Endothelial cell of umbilical vein (primary cell): ENCODE measurements around the gene ANKRD28. TPM values are rescaled to one million over a fixed set of nuclear protein-coding genes. Genes with fewer than 3 reads are reported as not detected.

Experiments used
- BruUV-seq: library from RNA; stranded (reverse); fragments of 400-500 nt; replicated peaks from 2 replicates; lab custom pipeline; 2021; lab: Mats Ljungman, UMichigan
- CTCF ChIA-PET: fragments of 300-600, 350-600 bp; sonication (Branson Sonifier 250); formaldehyde crosslinking; loops from one replicate; lab custom pipeline; 2021; ENCODE audit warnings: antibody characterized with exemption, inconsistent platforms; lab: Charles Lee
- POLR2A ChIA-PET: fragments of 300-600, 350-600 bp; sonication (Branson Sonifier 250); formaldehyde crosslinking; loops from one replicate; lab custom pipeline; 2021; ENCODE audit warnings: antibody characterized with exemption, inconsistent platforms; lab: Charles Lee
- DNase-seq: peaks from one replicate; pipeline ENCODE4 v3.0.0-alpha.2; 2011; ENCODE audit warnings: low read depth, low spot score
- FAIRE-seq: peaks from 2 replicates; lab custom pipeline; 2011; peaks lifted over from hg19 to GRCh38; lab: Jason Lieb, UNC
- H2AFZ ChIP-seq: 2 replicates; pipeline ENCODE4 v1.6.0; 2012; ENCODE audit warnings: low read depth, low read length, control low read depth, inconsistent platforms
- H3K27ac ChIP-seq: 2 replicates; pipeline ENCODE4 v1.5.1; 2011; ENCODE audit warnings: low read depth, mild to moderate bottlenecking, control low read depth, low read length, moderate library complexity; ENCODE audit not compliant: insufficient read depth
- H3K27me3 ChIP-seq, 2 experiments: 2 replicates each; pipeline versions ENCODE4 v1.6.0 to v1.6.1; 2011; ENCODE audit warnings: low read length in 2 of 2, mixed read lengths in 1 of 2; ENCODE audit not compliant: control insufficient read depth in 2 of 2, insufficient read depth in 2 of 2
- H3K36me3 ChIP-seq, 2 experiments: 2 replicates in 1 of 2; 3 replicates in 1 of 2; pipeline ENCODE4 v1.5.1; 2011; ENCODE audit warnings: low read length in 2 of 2, mild to moderate bottlenecking in 1 of 2, moderate library complexity in 1 of 2; ENCODE audit not compliant: control insufficient read depth in 2 of 2, insufficient read depth in 2 of 2; ENCODE audit errors: extremely low read depth in 1 of 2
- H3K4me1 ChIP-seq: 3 replicates; pipeline ENCODE4 v1.5.1; 2011; ENCODE audit warnings: mild to moderate bottlenecking, low read length; ENCODE audit not compliant: control insufficient read depth, insufficient read depth; ENCODE audit errors: extremely low read depth
- H3K4me2 ChIP-seq: 2 replicates; pipeline ENCODE4 v1.6.1; 2011; ENCODE audit warnings: low read length, control low read depth, mixed read lengths; ENCODE audit not compliant: insufficient read depth
- H3K4me3 ChIP-seq, 3 experiments: fragments of 200-600 bp in 1 of 3; sonication (generic), shearing (Covaris generic) in 1 of 3; replicated peaks in 1 of 3; 2 replicates each; pipeline ENCODE4 v1.5.1; 2011 to 2016; ENCODE audit warnings: control low read depth in 3 of 3, low read length in 3 of 3, mild to moderate bottlenecking in 2 of 3, inconsistent platforms in 1 of 3, low read depth in 1 of 3, moderate library complexity in 1 of 3; ENCODE audit not compliant: insufficient read depth in 1 of 3
- H3K79me2 ChIP-seq: 2 replicates; pipeline ENCODE4 v1.6.0; 2012; ENCODE audit warnings: low read length, inconsistent platforms; ENCODE audit not compliant: control insufficient read depth, insufficient read depth
- H3K9ac ChIP-seq: replicated peaks from 2 replicates; pipeline ENCODE3; 2011; ENCODE audit warnings: low read length, control low read depth; ENCODE audit not compliant: insufficient read depth; ENCODE audit errors: extremely low read depth
- H3K9me1 ChIP-seq: replicated peaks from 3 replicates; pipeline ENCODE4 v1.6.0; 2011; ENCODE audit warnings: mild to moderate bottlenecking, low read length; ENCODE audit not compliant: control insufficient read depth, insufficient read depth; ENCODE audit errors: extremely low read depth
- H3K9me3 ChIP-seq: replicated peaks from 2 replicates; pipeline ENCODE4 v1.5.1; 2012; ENCODE audit warnings: low read length, inconsistent platforms; ENCODE audit not compliant: control insufficient read depth, insufficient read depth
- H4K20me1 ChIP-seq: replicated peaks from 2 replicates; pipeline ENCODE3; 2011; ENCODE audit warnings: mild to moderate bottlenecking, low read length; ENCODE audit not compliant: control insufficient read depth, insufficient read depth; ENCODE audit errors: extremely low read depth
- CTCF ChIP-seq, 2 donors: IDR thresholded peaks; 1 replicate in 1 of 2; 2 replicates in 1 of 2; pipeline ENCODE4 v1.5.1; 2011; ENCODE audit warnings: low read length in 2 of 2, mild to moderate bottlenecking in 2 of 2, moderate library complexity in 2 of 2, control low read depth in 1 of 2, inconsistent platforms in 1 of 2, low read depth in 1 of 2; ENCODE audit not compliant: insufficient read depth in 1 of 2; ENCODE audit errors: extremely low read depth in 1 of 2
- EZH2 ChIP-seq: IDR thresholded peaks from 2 replicates; pipeline ENCODE4 v1.6.1; 2012; ENCODE audit warnings: borderline replicate concordance, low read depth, mild to moderate bottlenecking, moderate library complexity, low read length, inconsistent platforms; ENCODE audit not compliant: severe bottlenecking
- FOS ChIP-seq: IDR thresholded peaks from 2 replicates; pipeline ENCODE4 v1.6.1; 2011; ENCODE audit warnings: mild to moderate bottlenecking, low read length, moderate library complexity, borderline replicate concordance; ENCODE audit not compliant: insufficient read depth
- GATA2 ChIP-seq: IDR thresholded peaks from 2 replicates; pipeline ENCODE4 v1.7.0; 2011; ENCODE audit warnings: low read depth, mild to moderate bottlenecking, moderate library complexity, mixed read lengths, low read length; ENCODE audit not compliant: insufficient read length, insufficient read depth
- JUN ChIP-seq: IDR thresholded peaks from 2 replicates; pipeline ENCODE4 v1.6.1; 2011; ENCODE audit warnings: borderline replicate concordance, low read depth; ENCODE audit not compliant: insufficient read length, insufficient read depth
- MAX ChIP-seq: IDR thresholded peaks from 2 replicates; pipeline ENCODE4 v1.6.1; 2011; ENCODE audit not compliant: insufficient read depth, insufficient read length
- MYC ChIP-seq: IDR thresholded peaks from one replicate; pipeline ENCODE4 v1.6.1; 2011; ENCODE audit warnings: mild to moderate bottlenecking, low read depth, low read length
- POLR2A ChIP-seq: IDR thresholded peaks from 2 replicates; pipeline ENCODE4 v1.6.1; 2012; ENCODE audit warnings: low read depth, mild to moderate bottlenecking, control low read depth, low read length
- POLR2AphosphoS5 ChIP-seq: IDR thresholded peaks from 2 replicates; pipeline ENCODE4 v1.6.1; 2012; ENCODE audit warnings: low read depth, mild to moderate bottlenecking, control low read depth, low read length, moderate library complexity; ENCODE audit not compliant: insufficient read depth
- dilution Hi-C: fragments of 300-500 bp; cut with MboI; formaldehyde crosslinking; loops from one replicate; pipeline ENCODE4 v1.15.0; 2019; ENCODE audit warnings: low sequenced_read_pairs; ENCODE audit not compliant: extremely low pct_ligation_motif_present
- intact Hi-C: fragments of 100-400 bp; cut with micrococcal nuclease; formaldehyde crosslinking; loops from one replicate; pipeline ENCODE4 v1.10.0; 2022
- polyA plus RNA-seq, 4 experiments: library from polyadenylated mRNA; depleted of rRNA in 3 of 4; stranded (reverse) in 3 of 4; unstranded in 1 of 4; fragments of >200 nt; gene quantifications; 2 replicates each; pipeline versions ENCODE4 v1.2.1 to v1.2.3, GENCODE V29; 2011 to 2012; ENCODE audit warnings: missing spikeins in 1 of 4
- total RNA-seq: library from RNA; stranded (reverse); gene quantifications from 2 replicates; pipeline ENCODE4 v1.2.3, GENCODE V29; 2021

ANKRD28 gene
- total and polyA plus RNA-seq, 2 donors (not counting 3 experiments of a cell fraction or from before 2014, with no cell fraction given), result 36.7 to 97.3 TPM

GRCh38 chr3:15822281-15822680 is 24.5 kb upstream of the ANKRD28 start:
- no peak for TF ChIP-seq POLR2A
- no peak for TF ChIP-seq POLR2AphosphoS5
- TF ChIP-seq MYC, result no peak
- no peak for TF ChIP-seq MAX
- TF ChIP-seq CTCF (IDR thresholded peaks at IDR 0.05; ENCODE audit: extremely low read depth in 1 of 2, insufficient read depth in 1 of 2, low read depth in 1 of 2, low read length in 2 of 2), result no peak
- no peak for TF ChIP-seq FOS
- TF ChIP-seq GATA2, result no peak
- TF ChIP-seq JUN, result no peak
- TF ChIP-seq EZH2, result no peak
- no peaks in the 10 kb centered on the region for H4K20me1 ChIP-seq
- H3K9me1 ChIP-seq, result no peaks in the 10 kb centered on the region
- no peak overlapping the region for H2AFZ ChIP-seq
- dilution Hi-C loops (no loop called here), intact Hi-C loops (no loop called here)
- ChIA-PET CTCF (interaction anchor here (1.4 kb wide), 1 partner anchor 24 kb away, joined by 3 read pairs; no protein-coding TSS in a partner anchor), POLR2A (no interaction called here)
- H3K4me3 ChIP-seq, result no peak overlapping the region
- no peaks in the 10 kb centered on the region for H3K79me2 ChIP-seq
- no peak overlapping the region for H3K9ac ChIP-seq
- H3K27ac ChIP-seq, result no peak overlapping the region
- BruUV-seq, result no TSS peak
- no peaks in the 10 kb centered on the region for H3K36me3 ChIP-seq
- no peaks in the 10 kb centered on the region for H3K9me3 ChIP-seq
- H3K4me1 ChIP-seq, result no peaks in the 10 kb centered on the region
- DNase-seq, result no peak
- FAIRE-seq, result no peak
- H3K4me2 ChIP-seq, result no peak overlapping the region
- H3K27me3 ChIP-seq, result no peaks in the 10 kb centered on the region
